Stomach (tissue), 9 donors: ENCODE results near the gene NACA. TPM values are rescaled to one million over a fixed set of nuclear protein-coding genes. Genes with fewer than 3 reads are reported as not detected.
"Not testable (repeated sequence)": the region's sequence is repeated elsewhere in the genome, so short reads cannot be mapped to it uniquely, and the experiment has no call there.

Experiments used
- DNase-seq, 2 donors: peaks; one replicate each; pipeline versions ENCODE4 v3.0.0 to v3.0.0-alpha.2; 2013 to 2019
- H3K27ac ChIP-seq, 5 donors: fragments of 200-600 bp in 4 of 5; sonication (generic) in 4 of 5; one replicate each; pipeline ENCODE4 v1.5.1; 2013 to 2019; ENCODE audit warnings: mild to moderate bottlenecking in 1 of 5, moderate library complexity in 1 of 5
- H3K27me3 ChIP-seq, 3 donors: fragments of 200-600 bp; sonication (generic); one replicate each; pipeline ENCODE4 v1.5.1; 2017 to 2019; ENCODE audit warnings: mixed run types in 1 of 3
- H3K36me3 ChIP-seq, 4 donors: fragments of 200-600 bp; sonication (generic); 1 replicate in 3 of 4; 2 replicates in 1 of 4; pipeline ENCODE4 v1.5.1; 2016 to 2019
- H3K4me1 ChIP-seq, 4 donors: fragments of 200-600 bp; sonication (generic); one replicate each; pipeline ENCODE4 v1.5.1; 2016 to 2019
- H3K4me3 ChIP-seq, 4 donors: fragments of 200-600 bp; sonication (generic) in 3 of 4; one replicate each; pipeline ENCODE4 v1.5.1; 2016 to 2019; ENCODE audit warnings: mild to moderate bottlenecking in 1 of 4
- H3K9me3 ChIP-seq, 4 donors: fragments of 200-600 bp; sonication (generic); one replicate each; pipeline ENCODE4 v1.5.1; 2016 to 2019
- EP300 ChIP-seq: sonication (generic); formaldehyde crosslinking; IDR thresholded peaks from one replicate; pipeline ENCODE4 v1.6.1; 2017; ENCODE audit warnings: antibody characterized with exemption
- POLR2A ChIP-seq, 4 donors: fragments of 450-650 bp; IDR thresholded peaks; one replicate each; pipeline ENCODE4 v1.6.1; 2016; ENCODE audit warnings: antibody characterized with exemption in 4 of 4, control low read depth in 2 of 4, mild to moderate bottlenecking in 1 of 4, moderate library complexity in 1 of 4
- POLR2AphosphoS5 ChIP-seq, 3 donors: sonication (generic); formaldehyde crosslinking; IDR thresholded peaks; one replicate each; pipeline ENCODE4 v1.6.1; 2016; ENCODE audit warnings: antibody characterized with exemption in 3 of 3
- WGBS, 5 donors: extraction: QIAGEN DNeasy Blood & Tissue Kit in 3 of 5; methylation state at CpG; one replicate each; pipeline versions ENCODE4 v1.1.5 to v1.1.7; 2013 to 2018; 5-methylcytosine and 5-hydroxymethylcytosine counted together
- intact Hi-C: fragments of 100-400 bp; cut with DNase I; formaldehyde crosslinking; loops from one replicate; pipeline ENCODE4 v1.15.1; 2023; ENCODE audit warnings: low total_unique reads
- polyA plus RNA-seq, 3 donors: library from polyadenylated mRNA; stranded (reverse); fragments of 200-250 nt; gene quantifications; one replicate each; pipeline ENCODE4 v1.2.3, GENCODE V29; 2013
- total RNA-seq, 5 donors: library from RNA; depleted of rRNA; stranded (reverse); fragments of >200 nt; gene quantifications; one replicate each; pipeline versions ENCODE4 v1.1.0 to v1.2.3, GENCODE V29; 2014 to 2016
- TF ChIP-seq, protein P1 (sequence below), 7 experiments: fragments of 450-650 bp in 4 of 7; fragments of 200-600 bp in 3 of 7; sonication (generic) in 3 of 7; IDR thresholded peaks; one replicate each; pipeline ENCODE4 v1.5.1; 2016 to 2019; ENCODE audit warnings: antibody characterized with exemption in 7 of 7, control low read depth in 2 of 7, mild to moderate bottlenecking in 1 of 7
- donor health status: healthy with polysubstance abuse.
- donor health status: Bipolar disorder and iron deficiency.
- donor health status: healthy.

The NACA gene
- total and polyA plus RNA-seq, 8 donors, result 366 to 2,450 (median 1,184) TPM

DNA sequence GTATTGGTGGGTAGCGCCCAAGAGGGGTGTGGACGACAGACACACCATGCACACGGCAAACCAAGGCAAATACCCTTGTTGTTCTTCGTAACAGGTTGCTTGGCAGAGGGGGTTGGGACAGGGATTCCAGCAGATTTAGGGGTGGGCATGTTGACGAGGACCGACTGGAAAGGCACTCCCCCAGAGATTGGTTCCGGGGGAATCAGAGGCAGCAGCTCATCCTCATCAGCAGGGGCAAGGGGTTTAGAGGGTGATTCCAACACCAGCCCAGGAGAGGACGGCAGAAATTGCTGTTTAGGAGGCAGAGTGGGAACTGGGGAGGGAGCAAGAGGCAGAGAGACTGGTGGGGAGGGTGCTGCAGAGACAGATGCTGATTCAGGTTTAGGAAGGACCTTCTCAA lies 9.3 kb downstream of the NACA start:
- Histone ChIP-seq H3K4me3 (no peak overlapping the region), H3K27ac (no peak overlapping the region), H3K4me1 (peaks cover 36 to 57% (median 51%) of the 10 kb centered on the region in 4 donors), H3K9me3 (no peaks in the 10 kb centered on the region), H3K36me3 (peaks cover 42 to 98% (median 92%) of the 10 kb centered on the region in 4 donors), H3K27me3 (no peaks in the 10 kb centered on the region)
- no peak for TF ChIP-seq POLR2AphosphoS5 (IDR thresholded peaks at IDR 0.05)
- no peak for TF ChIP-seq POLR2A (IDR thresholded peaks at IDR 0.05)
- no peak for TF ChIP-seq EP300
- TF ChIP-seq, protein P1, sequence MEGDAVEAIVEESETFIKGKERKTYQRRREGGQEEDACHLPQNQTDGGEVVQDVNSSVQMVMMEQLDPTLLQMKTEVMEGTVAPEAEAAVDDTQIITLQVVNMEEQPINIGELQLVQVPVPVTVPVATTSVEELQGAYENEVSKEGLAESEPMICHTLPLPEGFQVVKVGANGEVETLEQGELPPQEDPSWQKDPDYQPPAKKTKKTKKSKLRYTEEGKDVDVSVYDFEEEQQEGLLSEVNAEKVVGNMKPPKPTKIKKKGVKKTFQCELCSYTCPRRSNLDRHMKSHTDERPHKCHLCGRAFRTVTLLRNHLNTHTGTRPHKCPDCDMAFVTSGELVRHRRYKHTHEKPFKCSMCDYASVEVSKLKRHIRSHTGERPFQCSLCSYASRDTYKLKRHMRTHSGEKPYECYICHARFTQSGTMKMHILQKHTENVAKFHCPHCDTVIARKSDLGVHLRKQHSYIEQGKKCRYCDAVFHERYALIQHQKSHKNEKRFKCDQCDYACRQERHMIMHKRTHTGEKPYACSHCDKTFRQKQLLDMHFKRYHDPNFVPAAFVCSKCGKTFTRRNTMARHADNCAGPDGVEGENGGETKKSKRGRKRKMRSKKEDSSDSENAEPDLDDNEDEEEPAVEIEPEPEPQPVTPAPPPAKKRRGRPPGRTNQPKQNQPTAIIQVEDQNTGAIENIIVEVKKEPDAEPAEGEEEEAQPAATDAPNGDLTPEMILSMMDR (IDR thresholded peaks at IDR 0.05), result no peak
- WGBS, 5 donors, result 67 to 76% (median 72%) methylated on average over 8 of the region's 8 CpGs
- intact Hi-C loops, result no loop called here
- DNase-seq, result no peak

- H3K27ac ChIP-seq, result no peak overlapping the region
- TF ChIP-seq EP300 (no peak), POLR2AphosphoS5 (IDR thresholded peaks at IDR 0.05) (no peak), POLR2A (IDR thresholded peaks at IDR 0.05) (no peak)
- TF ChIP-seq, protein P1 (IDR thresholded peaks at IDR 0.05), result no peak
- DNase-seq, result no peak
- 81 to 93% (median 85%) methylated on average over 2 of the region's 2 CpGs for WGBS, 5 donors
- no peaks in the 10 kb centered on the region for H3K9me3 ChIP-seq
- no peak overlapping the region for H3K4me3 ChIP-seq
- intact Hi-C loops, result no loop called here
- peaks cover 36 to 85% (median 80%) of the 10 kb centered on the region in 4 donors for H3K36me3 ChIP-seq
- H3K27me3 ChIP-seq, result no peaks in the 10 kb centered on the region
- peaks cover 23 to 44% (median 38%) of the 10 kb centered on the region in 4 donors for H3K4me1 ChIP-seq
Observed at GRCh38 chr12:56714431-56714929, 10.6 kb downstream of the NACA start.

DNA sequence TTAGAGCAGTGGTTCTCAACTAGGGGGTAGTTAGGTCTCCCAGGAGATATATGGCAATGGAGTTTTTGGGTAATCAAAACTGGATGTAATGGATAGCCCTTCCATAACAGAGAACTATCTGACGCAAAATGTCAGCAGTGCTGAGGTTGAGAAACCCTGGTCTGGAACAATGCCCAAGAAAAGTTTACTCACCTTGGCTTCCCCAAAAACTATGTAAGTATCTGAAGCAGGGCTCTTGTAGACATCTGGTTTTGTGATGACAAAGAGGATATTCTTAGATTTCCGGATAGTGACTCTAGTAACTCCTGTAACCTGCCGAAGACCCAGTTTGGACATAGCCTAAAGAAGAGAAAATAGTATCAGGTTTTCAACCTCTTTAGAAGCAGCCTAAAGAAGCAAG lies 11.8 kb downstream of the NACA start:
- peaks cover 11 to 32% (median 27%) of the 10 kb centered on the region in 4 donors for H3K4me1 ChIP-seq
- no peak for DNase-seq
- no peak for TF ChIP-seq POLR2A (IDR thresholded peaks at IDR 0.05)
- no peak for TF ChIP-seq POLR2AphosphoS5 (IDR thresholded peaks at IDR 0.05)
- TF ChIP-seq, protein P1 (IDR thresholded peaks at IDR 0.05), result no peak
- TF ChIP-seq EP300, result no peak
- H3K4me3 ChIP-seq, result no peak overlapping the region
- no peaks in the 10 kb centered on the region for H3K27me3 ChIP-seq
- 81 to 94% (median 87%) methylated on average over 3 of the region's 3 CpGs for WGBS, 5 donors
- H3K27ac ChIP-seq, result no peak overlapping the region
- peaks cover 31 to 73% (median 69%) of the 10 kb centered on the region in 4 donors for H3K36me3 ChIP-seq
- intact Hi-C loops, result no loop called here
- no peaks in the 10 kb centered on the region for H3K9me3 ChIP-seq

DNA sequence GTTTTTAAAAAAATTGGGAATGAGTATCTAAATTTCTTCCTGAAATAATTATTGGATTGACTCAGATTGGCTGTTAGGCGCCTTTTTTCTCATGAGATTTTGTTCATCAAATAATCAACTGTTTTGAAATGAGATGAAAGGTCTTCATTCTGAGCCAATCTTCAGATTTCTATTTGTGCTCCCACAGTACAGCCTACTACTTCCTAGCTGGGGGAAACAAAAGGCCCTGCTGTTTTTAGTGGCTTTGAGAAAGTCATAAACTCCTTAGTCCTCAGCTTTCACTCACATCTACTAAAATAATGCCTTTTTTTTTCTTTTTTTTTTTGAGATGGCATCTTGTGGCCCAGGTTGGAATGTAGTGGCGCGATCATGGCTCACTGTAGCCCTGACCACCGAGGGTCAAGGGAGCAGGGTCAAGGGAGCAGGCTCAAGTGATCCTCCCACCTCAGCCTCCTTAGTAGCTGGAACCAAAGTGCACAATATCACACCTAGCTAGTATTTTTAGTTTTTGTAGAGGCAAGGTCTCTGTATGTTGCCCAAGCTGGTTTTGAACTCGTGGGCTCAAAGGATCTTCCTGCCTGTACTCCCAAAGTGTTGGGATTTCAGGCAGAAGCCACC lies 15.2 kb downstream of the NACA start:
- Histone ChIP-seq H3K27ac (peak overlapping the region in 1 of 5 donors; percentile 20), H3K4me3 (no peak overlapping the region), H3K36me3 (peaks cover 31 to 42% (median 40%) of the 10 kb centered on the region in 4 donors), H3K27me3 (no peaks in the 10 kb centered on the region), H3K9me3 (no peaks in the 10 kb centered on the region), H3K4me1 (no peaks in the 10 kb centered on the region)
- TF ChIP-seq POLR2A (IDR thresholded peaks at IDR 0.05), result no peak
- TF ChIP-seq EP300, result no peak
- TF ChIP-seq, protein P1 (IDR thresholded peaks at IDR 0.05), result no peak
- TF ChIP-seq POLR2AphosphoS5 (IDR thresholded peaks at IDR 0.05), result no peak
- intact Hi-C loops, result no loop called here
- no peak for DNase-seq
- 60 to 82% (median 75%) methylated on average over 5 of the region's 5 CpGs for WGBS, 5 donors

GRCh38 chr12:56704522-56704921 lies 20.6 kb downstream of the NACA start:
- H3K9me3 ChIP-seq, DNase-seq, H3K27me3 ChIP-seq, intact Hi-C loops, H3K4me1 ChIP-seq, H3K27ac ChIP-seq, H3K4me3 ChIP-seq, H3K36me3 ChIP-seq: not testable (repeated sequence)
- WGBS, 5 donors, result 79 to 90% (median 81%) methylated on average over 5 of the region's 5 CpGs
